Tibial nerve (tissue), 4 donors: ENCODE measurements around the gene DLGAP4. TPM values are rescaled to one million over a fixed set of nuclear protein-coding genes. Genes with fewer than 3 reads are reported as not detected.

Experiments
- DNase-seq, 2 donors: peaks; one replicate each; pipeline ENCODE4 v3.0.0-alpha.2; 2019; ENCODE audit warnings: low spot score in 2 of 2
- H3K27ac ChIP-seq, 4 donors: fragments of 200-600 bp; sonication (generic) in 3 of 4; one replicate each; pipeline ENCODE4 v1.5.1; 2017 to 2019; ENCODE audit warnings: mild to moderate bottlenecking in 1 of 4
- H3K27me3 ChIP-seq, 2 donors: fragments of 200-600 bp; sonication (generic) in 1 of 2; one replicate each; pipeline versions ENCODE4 v1.5.1 to v1.6.0; 2017 to 2019
- H3K36me3 ChIP-seq, 3 donors: fragments of 200-600 bp; sonication (generic); one replicate each; pipeline ENCODE4 v1.5.1; 2018 to 2019
- H3K4me1 ChIP-seq, 4 donors: fragments of 200-600 bp; sonication (generic) in 3 of 4; one replicate each; pipeline ENCODE4 v1.5.1; 2017 to 2019
- H3K4me3 ChIP-seq, 4 donors: fragments of 200-600 bp; sonication (generic) in 3 of 4; one replicate each; pipeline ENCODE4 v1.5.1; 2017 to 2019; ENCODE audit warnings: mild to moderate bottlenecking in 1 of 4, moderate library complexity in 1 of 4
- H3K9me3 ChIP-seq, 4 donors: fragments of 200-600 bp; sonication (generic) in 3 of 4; one replicate each; pipeline ENCODE4 v1.5.1; 2017 to 2019
- EP300 ChIP-seq, 2 donors: sonication (generic); formaldehyde crosslinking; IDR thresholded peaks; one replicate each; pipeline ENCODE4 v1.6.1; 2017; ENCODE audit warnings: antibody characterized with exemption in 2 of 2, mild to moderate bottlenecking in 1 of 2
- POLR2A ChIP-seq, 2 donors: fragments of 450-650 bp; IDR thresholded peaks; one replicate each; pipeline ENCODE4 v1.6.1; 2017; ENCODE audit warnings: antibody characterized with exemption in 2 of 2, mild to moderate bottlenecking in 2 of 2, moderate library complexity in 2 of 2
- WGBS, 2 donors: methylation state at CpG; one replicate each; pipeline ENCODE4 v1.1.5; 2018; 5-methylcytosine and 5-hydroxymethylcytosine counted together
- total RNA-seq, 4 donors: library from RNA; depleted of rRNA; stranded (reverse); fragments of >200 nt; gene quantifications; one replicate each; pipeline ENCODE4 v1.1.0, GENCODE V29; 2016
- TF ChIP-seq, protein P1 (sequence below), 5 experiments: fragments of 200-600 bp in 3 of 5; fragments of 450-650 bp in 2 of 5; sonication (generic) in 3 of 5; IDR thresholded peaks; one replicate each; pipeline ENCODE4 v1.5.1; 2016 to 2019; ENCODE audit warnings: antibody characterized with exemption in 5 of 5, mild to moderate bottlenecking in 3 of 5, moderate library complexity in 2 of 5

DLGAP4 gene
- total RNA-seq, 4 donors from 2014 or later: 46.1 to 97.5 (median 52.5) TPM

DNA sequence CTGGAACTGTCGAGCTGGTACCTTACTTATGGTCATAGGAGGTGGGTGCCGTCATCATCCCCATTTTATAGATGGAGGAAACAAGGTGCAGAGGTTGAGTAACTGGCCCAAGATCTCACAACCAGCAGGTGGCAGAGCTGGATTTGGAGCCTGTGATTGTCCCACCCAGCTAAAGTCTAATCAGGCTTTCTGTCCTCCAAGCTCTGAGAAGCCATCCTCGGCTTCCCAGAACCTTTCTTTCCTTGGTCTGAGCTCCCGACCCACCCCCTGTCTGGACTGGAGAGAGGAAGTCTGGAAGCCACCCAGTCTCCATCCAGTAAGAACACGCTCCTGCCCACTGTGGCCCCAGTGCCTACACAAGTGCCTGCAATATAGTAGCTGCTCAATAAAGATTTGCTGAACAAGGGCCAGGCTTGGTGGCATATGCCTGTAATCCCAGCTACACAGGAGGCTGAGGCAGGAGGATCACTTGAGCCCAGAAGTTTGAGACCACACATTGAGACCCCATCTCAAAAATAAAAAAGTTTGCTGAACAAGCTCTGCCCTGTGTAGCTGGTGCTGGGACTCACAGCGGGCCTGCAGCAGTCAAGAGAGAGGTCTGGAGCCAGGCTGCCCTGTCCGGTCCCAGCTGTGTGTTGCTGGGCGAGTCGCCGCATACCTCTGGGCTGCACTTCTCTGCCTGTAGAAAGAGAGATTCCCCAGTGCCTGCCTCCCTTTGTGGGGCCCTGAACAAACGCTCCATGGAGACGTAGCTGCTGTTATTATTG, 32.5 kb upstream of the DLGAP4 start:
- 63 to 64% methylated on average over 12 of the region's 12 CpGs for WGBS, 2 donors
- H3K4me3 ChIP-seq: no peak overlapping the region
- H3K27ac ChIP-seq: no peak overlapping the region
- DNase-seq: no peak
- no peaks in the 10 kb centered on the region for H3K4me1 ChIP-seq
- no peaks in the 10 kb centered on the region for H3K9me3 ChIP-seq
- TF ChIP-seq, protein P1, sequence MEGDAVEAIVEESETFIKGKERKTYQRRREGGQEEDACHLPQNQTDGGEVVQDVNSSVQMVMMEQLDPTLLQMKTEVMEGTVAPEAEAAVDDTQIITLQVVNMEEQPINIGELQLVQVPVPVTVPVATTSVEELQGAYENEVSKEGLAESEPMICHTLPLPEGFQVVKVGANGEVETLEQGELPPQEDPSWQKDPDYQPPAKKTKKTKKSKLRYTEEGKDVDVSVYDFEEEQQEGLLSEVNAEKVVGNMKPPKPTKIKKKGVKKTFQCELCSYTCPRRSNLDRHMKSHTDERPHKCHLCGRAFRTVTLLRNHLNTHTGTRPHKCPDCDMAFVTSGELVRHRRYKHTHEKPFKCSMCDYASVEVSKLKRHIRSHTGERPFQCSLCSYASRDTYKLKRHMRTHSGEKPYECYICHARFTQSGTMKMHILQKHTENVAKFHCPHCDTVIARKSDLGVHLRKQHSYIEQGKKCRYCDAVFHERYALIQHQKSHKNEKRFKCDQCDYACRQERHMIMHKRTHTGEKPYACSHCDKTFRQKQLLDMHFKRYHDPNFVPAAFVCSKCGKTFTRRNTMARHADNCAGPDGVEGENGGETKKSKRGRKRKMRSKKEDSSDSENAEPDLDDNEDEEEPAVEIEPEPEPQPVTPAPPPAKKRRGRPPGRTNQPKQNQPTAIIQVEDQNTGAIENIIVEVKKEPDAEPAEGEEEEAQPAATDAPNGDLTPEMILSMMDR (IDR thresholded peaks at IDR 0.05): peak in 1 of 5 experiments; percentile 11
- no peak for TF ChIP-seq EP300 (IDR thresholded peaks at IDR 0.05)
- no peaks in the 10 kb centered on the region for H3K36me3 ChIP-seq
- H3K27me3 ChIP-seq: peaks cover 0 to 25% of the 10 kb centered on the region in 2 donors

DNA sequence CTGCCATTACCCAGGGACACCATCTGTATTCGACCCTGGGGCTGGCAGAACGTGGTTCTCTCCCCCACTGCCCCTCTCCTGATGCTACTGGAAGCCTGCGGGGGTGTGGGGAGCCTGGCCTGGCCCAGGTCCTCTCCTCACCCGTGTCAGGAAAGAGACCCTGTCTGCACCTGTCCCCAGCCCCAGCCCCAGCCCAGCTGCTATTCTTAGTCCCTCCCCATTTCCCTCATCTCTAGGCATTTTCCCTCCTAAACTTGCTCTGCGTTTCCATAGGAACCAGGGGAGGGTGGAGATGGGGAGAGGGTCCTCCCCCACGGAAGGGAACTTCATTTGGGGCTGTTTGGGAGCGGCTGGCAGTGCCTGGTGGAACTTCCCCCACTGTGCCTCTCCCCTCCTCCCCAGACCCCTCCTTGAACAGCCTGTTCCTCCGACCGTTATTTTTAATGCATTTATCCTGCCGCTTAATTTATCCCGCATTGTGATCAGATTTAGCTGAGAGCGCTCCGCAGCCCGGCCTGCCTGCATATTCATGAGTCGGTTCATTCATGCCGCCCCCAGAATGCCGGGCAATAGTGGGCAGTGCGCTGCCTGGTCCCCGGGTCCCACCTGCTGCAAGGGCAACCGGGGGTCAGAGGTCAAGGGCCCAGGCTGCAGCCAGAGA, 31.8 kb upstream of the DLGAP4 start:
- H3K36me3 ChIP-seq: no peaks in the 10 kb centered on the region
- no peak overlapping the region for H3K27ac ChIP-seq
- H3K4me3 ChIP-seq: no peak overlapping the region
- TF ChIP-seq, protein P1 (IDR thresholded peaks at IDR 0.05): no peak
- TF ChIP-seq EP300 (IDR thresholded peaks at IDR 0.05) (no peak), POLR2A (IDR thresholded peaks at IDR 0.05) (no peak)
- peaks cover 0 to 25% of the 10 kb centered on the region in 2 donors for H3K27me3 ChIP-seq
- no peaks in the 10 kb centered on the region for H3K9me3 ChIP-seq
- no peaks in the 10 kb centered on the region for H3K4me1 ChIP-seq
- 29 to 30% methylated on average over 19 to 20 of the region's 20 CpGs for WGBS, 2 donors
- DNase-seq: no peak

DNA sequence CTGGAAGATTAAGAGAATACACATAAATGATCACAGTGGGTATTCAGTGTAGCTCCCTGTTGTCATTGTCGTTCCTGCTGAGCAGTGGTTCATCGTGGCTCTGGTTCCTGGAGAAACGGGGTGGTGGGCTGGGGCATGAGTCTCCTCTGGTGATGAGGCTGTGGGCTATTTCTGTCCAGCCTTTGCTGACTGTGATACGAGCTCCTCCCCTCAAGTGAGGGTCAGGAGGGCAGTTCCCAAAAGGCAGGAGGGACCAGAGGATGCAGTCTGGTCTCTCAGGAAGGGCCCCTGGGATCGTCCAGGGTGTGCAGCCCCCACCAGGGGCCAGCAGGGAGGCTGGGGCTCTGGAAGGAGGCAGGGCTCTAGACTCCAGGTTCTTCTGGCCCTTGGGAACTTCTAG, 31.1 kb upstream of the DLGAP4 start:
- no peak for DNase-seq

GRCh38 chr20:36275441-36276189, 30.5 kb upstream of the DLGAP4 start:
- H3K27me3 ChIP-seq: peaks cover 0 to 25% of the 10 kb centered on the region in 2 donors
- H3K9me3 ChIP-seq: no peaks in the 10 kb centered on the region
- H3K4me1 ChIP-seq: no peaks in the 10 kb centered on the region
- no peak overlapping the region for H3K27ac ChIP-seq
- WGBS, 2 donors: 74 to 76% methylated on average over 12 of the region's 12 CpGs
- H3K36me3 ChIP-seq: no peaks in the 10 kb centered on the region
- TF ChIP-seq EP300 (IDR thresholded peaks at IDR 0.05) (no peak), POLR2A (IDR thresholded peaks at IDR 0.05) (no peak)
- TF ChIP-seq, protein P1 (IDR thresholded peaks at IDR 0.05): no peak
- H3K4me3 ChIP-seq: no peak overlapping the region
- no peak for DNase-seq

More for the DNA sequence above, 31.1 kb upstream of the DLGAP4 start:
- no peaks in the 10 kb centered on the region for H3K36me3 ChIP-seq
- H3K4me3 ChIP-seq: no peak overlapping the region
- H3K27me3 ChIP-seq: peaks cover 0 to 25% of the 10 kb centered on the region in 2 donors
- no peaks in the 10 kb centered on the region for H3K9me3 ChIP-seq
- TF ChIP-seq EP300 (IDR thresholded peaks at IDR 0.05): no peak
- TF ChIP-seq, protein P1 (IDR thresholded peaks at IDR 0.05): no peak
- no peak for TF ChIP-seq POLR2A (IDR thresholded peaks at IDR 0.05)
- no peak overlapping the region for H3K27ac ChIP-seq
- no peaks in the 10 kb centered on the region for H3K4me1 ChIP-seq
- 51 to 55% methylated on average over 5 of the region's 5 CpGs for WGBS, 2 donors
